ENCODE data around the gene PRKN.

DNA sequence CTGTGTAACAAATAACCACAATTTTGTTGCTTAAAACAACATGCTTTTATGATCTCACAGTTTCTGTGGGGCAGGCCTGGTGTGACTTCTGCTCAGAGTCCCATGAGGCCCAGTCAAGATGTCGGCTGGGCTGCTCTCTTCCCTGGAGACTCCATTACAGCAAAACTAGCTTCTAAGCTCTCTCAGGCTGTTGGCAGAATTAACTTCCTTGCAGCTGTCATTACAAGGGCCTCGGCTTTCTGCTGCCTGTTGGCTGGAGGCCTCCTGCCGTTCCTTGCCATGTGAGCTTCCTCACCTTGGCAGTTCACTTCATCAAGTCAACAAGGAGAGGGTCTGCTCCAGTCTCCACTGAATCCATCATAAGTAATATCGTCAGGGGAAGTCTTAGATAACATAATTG is 659.2 kb downstream of the PRKN start:
- TF ChIP-seq JUN (IDR thresholded peaks at IDR 0.05; ENCODE audit: borderline replicate concordance, insufficient read depth, insufficient read length, low read depth) (no peak), EZH2 (IDR thresholded peaks at IDR 0.05; ENCODE audit: borderline replicate concordance, low read depth, low read length, severe bottlenecking) (no peak), POLR2AphosphoS5 (IDR thresholded peaks at IDR 0.05; ENCODE audit: insufficient read depth, low read depth, low read length) (no peak), POLR2A (IDR thresholded peaks at IDR 0.05; ENCODE audit: low read depth, low read length) (no peak), FOS (IDR thresholded peaks at IDR 0.05; ENCODE audit: borderline replicate concordance, insufficient read depth, low read length) (no peak), MYC (IDR thresholded peaks at IDR 0.05; ENCODE audit: low read depth, low read length) (no peak)
- TF ChIP-seq, protein P1, sequence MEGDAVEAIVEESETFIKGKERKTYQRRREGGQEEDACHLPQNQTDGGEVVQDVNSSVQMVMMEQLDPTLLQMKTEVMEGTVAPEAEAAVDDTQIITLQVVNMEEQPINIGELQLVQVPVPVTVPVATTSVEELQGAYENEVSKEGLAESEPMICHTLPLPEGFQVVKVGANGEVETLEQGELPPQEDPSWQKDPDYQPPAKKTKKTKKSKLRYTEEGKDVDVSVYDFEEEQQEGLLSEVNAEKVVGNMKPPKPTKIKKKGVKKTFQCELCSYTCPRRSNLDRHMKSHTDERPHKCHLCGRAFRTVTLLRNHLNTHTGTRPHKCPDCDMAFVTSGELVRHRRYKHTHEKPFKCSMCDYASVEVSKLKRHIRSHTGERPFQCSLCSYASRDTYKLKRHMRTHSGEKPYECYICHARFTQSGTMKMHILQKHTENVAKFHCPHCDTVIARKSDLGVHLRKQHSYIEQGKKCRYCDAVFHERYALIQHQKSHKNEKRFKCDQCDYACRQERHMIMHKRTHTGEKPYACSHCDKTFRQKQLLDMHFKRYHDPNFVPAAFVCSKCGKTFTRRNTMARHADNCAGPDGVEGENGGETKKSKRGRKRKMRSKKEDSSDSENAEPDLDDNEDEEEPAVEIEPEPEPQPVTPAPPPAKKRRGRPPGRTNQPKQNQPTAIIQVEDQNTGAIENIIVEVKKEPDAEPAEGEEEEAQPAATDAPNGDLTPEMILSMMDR (IDR thresholded peaks at IDR 0.05; ENCODE audit: extremely low read depth in 1 of 2, insufficient read depth in 1 of 2, low read depth in 1 of 2, low read length in 2 of 2) = no peak
- TF ChIP-seq, protein P2, sequence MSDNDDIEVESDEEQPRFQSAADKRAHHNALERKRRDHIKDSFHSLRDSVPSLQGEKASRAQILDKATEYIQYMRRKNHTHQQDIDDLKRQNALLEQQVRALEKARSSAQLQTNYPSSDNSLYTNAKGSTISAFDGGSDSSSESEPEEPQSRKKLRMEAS (IDR thresholded peaks at IDR 0.05; ENCODE audit: insufficient read depth, insufficient read length) = no peak

Measured in endothelial cell of umbilical vein (primary cell).